Measurements from ENCODE around the gene RANBP9.

DNA sequence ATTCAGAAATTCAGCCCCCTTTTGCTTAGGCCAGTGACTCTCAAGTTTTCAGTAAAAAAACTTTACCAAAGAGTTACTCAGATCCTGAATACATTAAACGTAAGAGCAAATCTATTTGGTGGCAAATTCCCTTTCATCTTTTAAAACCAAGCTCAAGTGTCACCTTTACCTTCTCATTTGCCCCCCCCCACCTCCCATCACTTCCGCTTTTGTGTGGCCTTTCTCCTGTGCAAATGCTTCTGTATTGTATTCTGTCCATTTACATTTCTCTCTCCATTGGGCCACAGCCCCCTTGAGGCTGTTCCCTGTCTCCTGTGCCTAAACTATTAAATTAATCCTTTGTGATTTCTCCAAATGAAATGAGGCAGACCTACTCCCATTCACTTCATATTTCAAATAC lies 94.6 kb downstream of the RANBP9 start:
- TF ChIP-seq ZFP30 (CRISPR knock-in tag; IDR thresholded peaks at IDR 0.05) = no peak
- TF ChIP-seq, protein P1, sequence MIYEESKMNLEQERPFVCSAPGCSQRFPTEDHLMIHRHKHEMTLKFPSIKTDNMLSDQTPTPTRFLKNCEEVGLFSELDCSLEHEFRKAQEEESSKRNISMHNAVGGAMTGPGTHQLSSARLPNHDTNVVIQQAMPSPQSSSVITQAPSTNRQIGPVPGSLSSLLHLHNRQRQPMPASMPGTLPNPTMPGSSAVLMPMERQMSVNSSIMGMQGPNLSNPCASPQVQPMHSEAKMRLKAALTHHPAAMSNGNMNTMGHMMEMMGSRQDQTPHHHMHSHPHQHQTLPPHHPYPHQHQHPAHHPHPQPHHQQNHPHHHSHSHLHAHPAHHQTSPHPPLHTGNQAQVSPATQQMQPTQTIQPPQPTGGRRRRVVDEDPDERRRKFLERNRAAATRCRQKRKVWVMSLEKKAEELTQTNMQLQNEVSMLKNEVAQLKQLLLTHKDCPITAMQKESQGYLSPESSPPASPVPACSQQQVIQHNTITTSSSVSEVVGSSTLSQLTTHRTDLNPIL (CRISPR knock-in tag; IDR thresholded peaks at IDR 0.05; ENCODE audit: low read depth) = no peak
- no peak for TF ChIP-seq ZC3H10 (CRISPR knock-in tag; IDR thresholded peaks at IDR 0.05)
- TF ChIP-seq TCF4 (CRISPR knock-in tag; IDR thresholded peaks at IDR 0.05; ENCODE audit: borderline replicate concordance) = no peak

Measured in SK-N-SH treated with all-trans-retinoic acid at 6 μM for 48 hours (cell line).